OCI-LY1 (cell line): Measurements from ENCODE around the gene ASL.
"Not testable (repeated sequence)": the region's sequence is repeated elsewhere in the genome, so short reads cannot be mapped to it uniquely, and the experiment has no call there.

Experiments
- CTCF ChIP-seq: fragments of 200-600 bp; sonication (generic), shearing (Covaris generic); IDR thresholded peaks from 2 replicates; pipeline ENCODE4 v1.5.1; 2017; ENCODE audit warnings: mild to moderate bottlenecking, antibody characterized with exemption, low read length, moderate library complexity, mixed read lengths
- EZH2 ChIP-seq: fragments of 200-600 bp; sonication (generic), shearing (Covaris generic); IDR thresholded peaks from 2 replicates; pipeline ENCODE4 v1.8.0; 2017; ENCODE audit warnings: borderline replicate concordance, mixed run types, mild to moderate bottlenecking, antibody characterized with exemption, low read length, moderate library complexity, mixed read lengths

- TF ChIP-seq CTCF, EZH2: not testable (repeated sequence)
Observed at GRCh38 chr7:66116680-66117420, 41.2 kb downstream of the ASL start.
